Mononuclear cell (primary cell): ENCODE data around the gene CPEB3. TPM values are rescaled to one million over a fixed set of nuclear protein-coding genes. Genes with fewer than 3 reads are reported as not detected.
"Not testable (repeated sequence)": the region's sequence is repeated elsewhere in the genome, so short reads cannot be mapped to it uniquely, and the experiment has no call there.

ENCODE experiments used
- H3K27me3 ChIP-seq: 2 replicates; pipeline ENCODE4 v1.6.0; 2011; ENCODE audit warnings: low read length, control low read depth; ENCODE audit not compliant: insufficient read depth
- H3K4me1 ChIP-seq: 2 replicates; pipeline ENCODE4 v1.5.1; 2011; ENCODE audit warnings: mild to moderate bottlenecking, low read length, control low read depth; ENCODE audit not compliant: insufficient read depth
- H3K4me3 ChIP-seq: 2 replicates; pipeline ENCODE4 v1.5.1; 2011; ENCODE audit warnings: mild to moderate bottlenecking, low read length, moderate library complexity
- H3K9me3 ChIP-seq: 2 replicates; pipeline ENCODE4 v1.5.1; 2011; ENCODE audit warnings: low read depth, mild to moderate bottlenecking, control low read depth, low read length
- total RNA-seq: library from RNA; depleted of rRNA; stranded (reverse); fragments of >200 nt; gene quantifications from one replicate; pipeline ENCODE4 v1.2.3, GENCODE V29; 2012

The CPEB3 gene
- total RNA-seq, 1 donor = 1.6 TPM

- Histone ChIP-seq H3K4me3 (no peak overlapping the region), H3K27me3 (no peaks in the 10 kb centered on the region), H3K4me1 (no peaks in the 10 kb centered on the region), H3K9me3 (no peaks in the 10 kb centered on the region)
Measured at GRCh38 chr10:92121686-92122492, 169.0 kb downstream of the CPEB3 start.

DNA sequence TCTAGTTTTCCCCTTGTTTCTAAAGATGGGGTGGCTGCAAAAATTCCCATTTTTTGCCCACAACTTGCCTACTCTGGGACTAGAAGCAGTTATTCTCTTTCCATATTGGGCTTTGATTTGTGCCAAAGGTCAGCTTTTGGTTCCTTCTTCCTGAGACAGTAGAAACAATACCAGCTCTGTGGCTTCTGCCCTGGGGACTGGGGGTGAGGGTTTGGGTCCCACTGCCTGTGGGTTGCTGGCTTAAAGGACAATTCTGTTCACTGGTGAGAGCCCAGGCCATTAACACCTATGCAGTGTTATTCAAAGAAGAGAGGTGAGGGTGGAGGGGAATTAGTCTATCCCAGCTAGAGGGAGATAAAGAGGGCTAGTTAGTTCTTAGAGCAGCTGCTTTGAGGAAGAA lies 171.5 kb downstream of the CPEB3 start:
- Histone ChIP-seq H3K27me3 (no peaks in the 10 kb centered on the region), H3K9me3 (no peaks in the 10 kb centered on the region), H3K4me1 (no peaks in the 10 kb centered on the region), H3K4me3 (no peak overlapping the region)

DNA sequence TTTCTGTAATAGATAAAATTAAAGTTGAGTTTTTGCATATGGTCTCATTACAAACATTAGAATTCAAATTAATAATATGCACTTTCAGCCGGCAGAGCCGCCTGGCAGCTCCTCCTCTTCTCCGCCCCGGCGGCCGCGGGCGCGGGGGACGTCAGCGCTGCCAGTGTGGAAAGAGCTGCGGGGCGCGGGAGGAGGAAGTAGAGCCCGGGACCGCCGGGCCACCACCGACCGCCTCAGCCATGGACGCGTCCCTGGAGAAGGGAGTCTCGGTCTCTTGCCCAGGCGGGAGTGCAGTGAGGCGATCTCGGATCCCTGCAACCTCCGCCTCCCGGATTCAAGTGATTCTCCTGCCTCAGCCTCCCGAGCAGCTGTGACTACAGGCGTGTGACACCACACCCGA lies 176.0 kb downstream of the CPEB3 start:
- H3K4me1 ChIP-seq, H3K27me3 ChIP-seq, H3K9me3 ChIP-seq, H3K4me3 ChIP-seq: not testable (repeated sequence)

DNA sequence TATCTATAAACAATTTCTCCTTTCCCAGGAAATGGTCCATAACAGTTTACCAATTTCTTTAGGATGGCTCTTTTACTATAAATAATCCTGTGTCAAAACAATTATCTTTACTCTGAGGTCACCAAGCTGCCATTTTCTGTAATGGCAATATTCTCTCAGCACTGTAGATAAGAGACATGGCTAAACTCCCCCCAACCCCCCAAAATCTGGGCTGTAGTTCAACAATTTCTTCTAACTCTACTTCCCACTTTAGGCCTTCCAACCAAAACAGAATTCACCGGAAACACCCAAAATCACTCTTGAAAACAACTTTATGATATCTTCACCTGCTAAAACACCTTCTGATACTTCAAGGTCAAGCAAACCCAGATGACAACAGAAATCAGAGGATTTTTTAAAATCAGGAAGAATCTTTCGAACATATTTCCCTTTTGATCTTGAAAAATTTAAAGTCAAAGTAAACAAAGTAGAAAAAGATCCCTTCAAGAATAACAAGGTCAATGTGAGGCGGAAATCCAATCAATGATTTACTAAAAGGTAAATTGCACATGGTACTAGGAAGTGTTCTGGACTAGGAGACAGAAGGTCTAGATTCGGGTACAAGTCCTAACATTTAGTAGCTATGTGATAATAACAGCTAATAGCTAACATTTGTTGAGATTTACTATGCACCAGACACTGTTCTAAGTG lies 176.8 kb downstream of the CPEB3 start:
- no peaks in the 10 kb centered on the region for H3K27me3 ChIP-seq
- no peaks in the 10 kb centered on the region for H3K4me1 ChIP-seq
- H3K4me3 ChIP-seq = no peak overlapping the region
- H3K9me3 ChIP-seq = no peaks in the 10 kb centered on the region

GRCh38 chr10:92112462-92112861 lies 178.4 kb downstream of the CPEB3 start:
- H3K4me1 ChIP-seq = no peaks in the 10 kb centered on the region
- no peak overlapping the region for H3K4me3 ChIP-seq
- no peaks in the 10 kb centered on the region for H3K9me3 ChIP-seq
- no peaks in the 10 kb centered on the region for H3K27me3 ChIP-seq

DNA sequence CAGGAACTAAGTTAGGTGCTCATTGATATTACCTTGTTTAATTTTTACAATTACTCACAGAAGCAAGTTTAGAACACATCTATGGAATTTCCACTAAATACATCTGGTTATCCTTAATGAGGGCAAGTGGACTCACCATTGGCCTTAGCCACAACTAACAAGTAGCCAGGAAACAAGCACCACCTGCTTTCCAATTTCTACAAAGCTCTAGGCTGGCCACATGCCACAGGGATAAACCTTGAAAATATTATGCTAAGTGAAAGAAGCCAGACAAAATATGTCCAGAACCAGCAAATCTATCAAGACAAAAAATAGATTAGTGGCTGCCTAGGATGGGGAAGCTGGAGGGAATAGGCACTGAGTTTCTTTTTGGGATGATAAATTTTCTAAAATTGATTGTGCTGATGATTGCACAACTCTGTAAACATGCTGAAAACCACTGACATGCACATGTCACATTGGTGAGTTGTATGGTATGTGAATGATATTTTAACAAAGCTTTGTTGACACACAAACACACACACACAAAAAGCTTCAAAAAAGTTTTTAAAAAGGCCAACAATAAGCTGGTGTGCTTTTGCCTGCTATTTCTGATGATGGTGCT lies 179.4 kb downstream of the CPEB3 start:
- no peak overlapping the region for H3K4me3 ChIP-seq
- H3K9me3 ChIP-seq = no peaks in the 10 kb centered on the region
- H3K27me3 ChIP-seq = no peaks in the 10 kb centered on the region
- no peaks in the 10 kb centered on the region for H3K4me1 ChIP-seq

- H3K4me1 ChIP-seq = no peaks in the 10 kb centered on the region
- no peaks in the 10 kb centered on the region for H3K9me3 ChIP-seq
- H3K4me3 ChIP-seq = no peak overlapping the region
- H3K27me3 ChIP-seq = no peaks in the 10 kb centered on the region
Measured at GRCh38 chr10:92110039-92110794, 180.7 kb downstream of the CPEB3 start.

GRCh38 chr10:92108747-92109146 lies 182.1 kb downstream of the CPEB3 start:
- H3K4me3 ChIP-seq = no peak overlapping the region
- no peaks in the 10 kb centered on the region for H3K9me3 ChIP-seq
- no peaks in the 10 kb centered on the region for H3K4me1 ChIP-seq
- H3K27me3 ChIP-seq = no peaks in the 10 kb centered on the region

GRCh38 chr10:92108120-92108519 lies 182.8 kb downstream of the CPEB3 start:
- Histone ChIP-seq H3K4me1 (no peaks in the 10 kb centered on the region), H3K27me3 (no peaks in the 10 kb centered on the region), H3K4me3 (no peak overlapping the region), H3K9me3 (no peaks in the 10 kb centered on the region)

GRCh38 chr10:92103376-92104090 lies 187.3 kb downstream of the CPEB3 start:
- peaks cover 16% of the 10 kb centered on the region for H3K4me1 ChIP-seq
- no peaks in the 10 kb centered on the region for H3K27me3 ChIP-seq
- H3K9me3 ChIP-seq = no peaks in the 10 kb centered on the region
- H3K4me3 ChIP-seq = no peak overlapping the region

DNA sequence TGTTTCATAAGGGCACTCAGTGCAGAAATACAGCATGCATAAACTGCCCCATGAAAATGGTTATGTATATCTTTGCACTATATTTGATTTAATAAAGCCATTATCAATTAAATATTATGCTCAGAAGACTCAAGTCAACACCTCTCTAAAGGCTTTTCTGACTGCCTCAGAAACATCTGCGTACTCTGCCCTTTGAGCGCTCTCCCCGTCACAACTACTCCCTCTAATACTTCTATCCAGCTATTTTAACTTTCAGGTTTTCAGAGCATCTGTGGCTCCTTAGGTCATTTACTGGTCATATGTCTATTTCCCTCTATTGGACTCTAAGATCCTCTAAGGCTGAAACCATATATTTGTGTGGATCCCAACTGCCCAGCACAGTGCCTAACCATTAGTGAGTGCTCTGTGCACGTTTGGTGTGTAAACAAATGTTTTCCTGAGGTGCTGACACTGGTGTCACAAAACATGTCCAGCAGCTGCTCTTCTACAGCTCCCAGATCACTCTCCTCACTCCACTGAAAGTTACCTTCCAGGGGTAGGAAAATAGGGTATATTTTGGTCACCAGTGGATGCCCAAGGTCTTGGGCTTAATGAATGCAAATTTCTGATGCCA lies 188.2 kb downstream of the CPEB3 start:
- Histone ChIP-seq H3K4me3 (no peak overlapping the region), H3K9me3 (no peaks in the 10 kb centered on the region)

DNA sequence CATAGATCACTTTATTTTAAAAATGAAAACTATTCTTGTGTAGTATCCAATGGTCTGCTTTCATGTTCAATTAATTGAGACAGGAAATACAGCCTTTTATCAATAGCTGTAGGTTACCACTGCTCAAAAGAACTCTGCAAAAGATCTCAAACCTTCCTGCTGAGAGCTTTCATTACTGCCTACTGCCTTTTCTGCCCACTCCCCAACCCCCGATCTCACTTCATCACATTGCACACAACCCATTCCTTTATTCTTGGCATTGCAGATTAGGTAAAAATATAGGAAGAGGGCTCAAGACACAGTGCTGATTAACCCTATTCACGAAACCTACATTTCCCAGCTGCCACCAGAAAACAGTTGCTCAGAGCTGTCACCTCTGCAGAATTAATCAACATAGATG lies 195.9 kb downstream of the CPEB3 start:
- Histone ChIP-seq H3K4me3 (no peak overlapping the region), H3K27me3 (no peaks in the 10 kb centered on the region), H3K9me3 (no peaks in the 10 kb centered on the region), H3K4me1 (no peaks in the 10 kb centered on the region)

More for the DNA sequence above, 188.2 kb downstream of the CPEB3 start:
- Histone ChIP-seq H3K27me3 (no peaks in the 10 kb centered on the region), H3K4me1 (peaks cover 16% of the 10 kb centered on the region)

GRCh38 chr10:92091965-92092364 lies 198.9 kb downstream of the CPEB3 start:
- Histone ChIP-seq H3K9me3 (no peaks in the 10 kb centered on the region), H3K4me3 (no peak overlapping the region), H3K4me1 (no peaks in the 10 kb centered on the region), H3K27me3 (no peaks in the 10 kb centered on the region)

DNA sequence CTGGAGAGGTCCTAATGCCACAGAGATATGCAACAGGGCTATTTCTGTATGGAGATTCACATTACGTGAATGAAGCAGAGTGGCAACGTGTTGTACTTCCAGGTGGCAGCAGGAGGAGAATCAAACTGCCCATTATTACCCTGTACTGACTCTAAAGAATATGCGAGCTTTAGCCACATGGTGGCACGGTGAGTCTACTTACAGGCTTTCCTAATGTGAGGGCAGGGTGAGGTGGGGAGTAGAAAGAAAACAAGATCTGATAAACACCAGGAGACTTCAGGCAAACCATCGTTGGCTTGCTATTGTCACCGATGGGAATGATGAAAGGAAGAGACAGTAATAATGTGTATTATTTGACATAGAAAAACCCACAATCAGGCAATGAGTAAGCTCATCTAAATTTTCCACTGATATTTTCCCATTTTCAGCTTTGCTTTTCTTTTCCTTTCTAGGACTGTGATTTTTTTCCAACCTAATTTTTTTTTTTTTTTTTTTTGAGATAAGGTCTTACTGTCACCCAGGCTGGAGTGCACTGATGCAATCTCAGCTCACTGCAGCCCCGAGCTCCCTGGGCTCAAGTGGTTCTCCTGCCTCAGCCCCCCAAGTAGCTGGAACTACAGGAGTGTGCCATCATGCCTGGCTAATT lies 203.0 kb downstream of the CPEB3 start:
- Histone ChIP-seq H3K27me3 (no peaks in the 10 kb centered on the region), H3K9me3 (no peaks in the 10 kb centered on the region), H3K4me1 (no peaks in the 10 kb centered on the region), H3K4me3 (no peak overlapping the region)
